GM21825 (cell line): ENCODE measurements around the gene KIF26B.
"Not testable (repeated sequence)": the region's sequence is repeated elsewhere in the genome, so short reads cannot be mapped to it uniquely, and the experiment has no call there.

ENCODE experiments used
- ATAC-seq: cut with Tn5 transposase; IDR thresholded peaks from one replicate; pipeline ENCODE4 v1.9.1; 2021; ENCODE audit warnings: mild to moderate bottlenecking, moderate library complexity; ENCODE audit not compliant: unreplicated experiment

The KIF26B gene

DNA sequence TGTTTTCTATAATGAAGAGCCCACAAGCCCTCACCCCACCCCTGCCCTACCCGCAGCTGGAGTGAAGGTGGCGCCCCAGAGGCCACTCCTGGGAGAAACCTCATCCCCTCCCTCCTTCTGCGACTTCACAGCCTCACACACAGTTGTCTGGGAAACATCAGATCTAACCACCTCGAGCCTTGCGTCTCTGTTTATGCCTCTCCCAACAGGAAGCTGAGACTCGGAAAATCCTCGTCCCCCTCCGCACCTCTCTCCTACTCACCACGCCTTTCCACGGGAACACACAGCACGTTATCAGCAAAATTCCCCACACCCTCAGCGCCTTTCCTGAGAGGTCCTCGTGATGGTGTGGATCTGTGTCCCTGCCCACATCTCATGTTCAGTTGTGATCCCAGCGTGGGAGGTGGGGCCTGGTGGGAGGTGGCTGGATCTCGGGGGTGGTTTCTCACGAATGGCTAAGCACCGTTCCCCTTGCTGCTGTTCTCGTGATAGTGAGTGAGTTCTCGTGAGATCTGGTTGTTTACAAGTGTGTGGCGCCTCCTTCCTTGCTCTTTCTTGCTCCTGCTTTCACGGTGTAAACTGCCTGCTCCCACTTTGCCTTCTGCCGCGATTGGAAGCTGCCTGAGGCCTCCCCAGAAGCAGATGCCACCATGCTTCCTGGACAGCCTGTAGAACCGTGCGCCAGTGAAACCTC, 190.6 kb downstream of the KIF26B start:
- no peak for ATAC-seq

GRCh38 chr1:245348626-245349025, 193.8 kb downstream of the KIF26B start:
- no peak for ATAC-seq

GRCh38 chr1:245353411-245353810, 198.6 kb downstream of the KIF26B start:
- no peak for ATAC-seq

DNA sequence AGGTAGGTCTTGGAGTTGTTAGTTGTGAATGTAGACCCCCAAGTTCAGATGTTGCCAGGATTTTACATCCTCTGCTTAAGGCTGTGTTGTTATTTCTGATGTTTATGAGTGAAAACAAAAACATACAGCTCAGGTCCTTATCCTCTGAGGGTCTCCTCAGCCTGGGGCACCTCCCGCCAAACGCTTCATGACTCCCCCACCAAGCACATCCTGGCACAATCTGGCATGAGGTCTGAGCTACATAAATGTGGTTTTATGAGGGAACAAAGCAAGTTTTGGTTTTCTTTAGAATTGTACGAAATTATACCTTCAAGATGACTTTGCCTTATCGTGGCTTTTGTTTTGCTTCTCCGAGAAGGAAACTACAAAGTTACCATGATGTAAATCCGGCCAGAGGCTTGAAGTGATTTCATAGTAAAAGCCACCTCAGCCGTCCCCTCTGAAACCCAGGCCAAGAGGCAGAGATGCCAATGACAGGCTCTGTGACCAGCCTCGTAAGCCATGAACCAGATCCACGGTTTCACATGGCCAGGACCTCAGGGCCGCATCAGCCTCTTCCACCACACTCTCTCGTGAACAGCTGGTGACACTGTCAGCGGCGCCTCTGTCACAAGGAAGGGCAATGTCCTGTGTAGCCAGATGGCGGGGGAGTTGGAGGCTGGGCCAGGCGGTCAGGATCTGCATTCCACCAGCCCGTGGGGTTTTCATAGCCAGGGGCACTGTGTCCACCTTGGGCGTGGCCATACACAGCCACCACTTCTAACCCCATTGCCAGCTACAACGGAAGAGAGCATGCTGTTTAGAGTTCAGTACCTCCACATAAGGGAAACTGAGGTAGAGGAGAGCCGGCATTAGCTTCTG, 199.4 kb downstream of the KIF26B start:
- no peak for ATAC-seq

- not testable (repeated sequence) for ATAC-seq
Observed at GRCh38 chr1:245355851-245356630, 201.3 kb downstream of the KIF26B start.

- ATAC-seq: no peak
Observed at GRCh38 chr1:245356891-245357585, 202.3 kb downstream of the KIF26B start.

DNA sequence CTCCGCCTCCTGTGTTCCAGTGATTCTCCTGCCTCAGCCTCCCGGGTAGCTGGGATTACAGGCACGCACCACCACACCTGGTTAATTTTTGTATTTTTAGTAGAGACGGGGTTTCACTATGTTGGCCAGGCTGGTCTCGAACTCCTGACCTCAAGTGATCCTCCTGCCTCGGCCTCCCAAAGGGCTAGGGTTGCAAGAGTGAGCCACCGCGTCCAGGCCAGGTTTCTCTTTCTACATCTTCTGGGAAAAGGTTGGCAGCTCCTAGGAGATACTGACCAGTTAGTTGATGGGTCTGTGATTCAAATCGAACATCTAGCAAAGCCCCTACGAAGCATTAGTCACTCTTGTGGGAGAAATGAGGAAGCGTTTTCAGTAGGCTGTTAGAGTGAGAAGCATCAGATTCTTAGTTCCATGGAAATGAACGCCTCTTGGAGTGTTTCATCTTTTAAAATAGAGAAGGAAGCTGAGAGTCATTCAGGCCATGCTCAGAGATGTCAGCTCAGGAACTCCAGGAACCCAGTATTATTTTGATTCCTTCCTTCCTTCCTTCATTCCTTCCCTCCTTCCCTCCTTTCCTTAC, 204.4 kb downstream of the KIF26B start:
- not testable (repeated sequence) for ATAC-seq

DNA sequence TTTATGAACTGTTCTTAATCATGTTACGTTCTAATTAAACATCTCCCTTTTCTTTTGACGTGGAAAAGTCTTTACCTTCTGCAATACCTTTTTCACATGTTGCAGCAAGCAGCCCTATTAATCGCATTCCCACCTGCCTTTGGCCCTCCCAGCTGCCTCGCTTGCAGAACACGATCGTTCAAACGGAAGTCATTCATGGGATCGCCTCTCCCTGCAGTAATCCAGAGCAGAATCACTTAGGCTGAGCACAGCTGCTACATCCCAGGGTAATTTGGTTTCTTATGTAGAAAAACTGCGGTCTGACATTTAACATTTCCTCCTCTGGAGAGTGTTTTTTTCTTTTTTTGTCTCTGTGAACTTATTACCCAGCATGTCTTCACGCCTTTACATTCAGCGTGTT, 206.3 kb downstream of the KIF26B start:
- ATAC-seq: no peak

DNA sequence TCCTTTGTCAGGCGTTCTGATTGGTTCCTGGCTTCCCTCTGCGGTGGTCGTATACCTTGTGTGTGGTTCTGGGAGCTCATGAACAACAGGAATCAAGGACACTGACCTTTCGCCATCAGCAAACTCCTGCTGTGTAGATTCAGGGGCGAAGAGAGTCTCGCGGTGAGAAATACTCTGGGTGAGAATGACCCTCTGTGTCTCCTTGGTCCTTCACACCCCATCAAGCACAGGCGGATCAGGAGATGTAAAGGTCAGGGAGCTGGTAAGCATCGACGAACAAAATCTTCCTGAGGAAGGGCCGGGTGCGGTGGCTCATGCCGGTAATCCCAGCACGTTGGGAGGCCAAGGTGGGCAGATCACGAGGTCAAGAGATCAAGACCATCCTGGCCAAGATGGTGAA, 207.2 kb downstream of the KIF26B start:
- no peak for ATAC-seq

DNA sequence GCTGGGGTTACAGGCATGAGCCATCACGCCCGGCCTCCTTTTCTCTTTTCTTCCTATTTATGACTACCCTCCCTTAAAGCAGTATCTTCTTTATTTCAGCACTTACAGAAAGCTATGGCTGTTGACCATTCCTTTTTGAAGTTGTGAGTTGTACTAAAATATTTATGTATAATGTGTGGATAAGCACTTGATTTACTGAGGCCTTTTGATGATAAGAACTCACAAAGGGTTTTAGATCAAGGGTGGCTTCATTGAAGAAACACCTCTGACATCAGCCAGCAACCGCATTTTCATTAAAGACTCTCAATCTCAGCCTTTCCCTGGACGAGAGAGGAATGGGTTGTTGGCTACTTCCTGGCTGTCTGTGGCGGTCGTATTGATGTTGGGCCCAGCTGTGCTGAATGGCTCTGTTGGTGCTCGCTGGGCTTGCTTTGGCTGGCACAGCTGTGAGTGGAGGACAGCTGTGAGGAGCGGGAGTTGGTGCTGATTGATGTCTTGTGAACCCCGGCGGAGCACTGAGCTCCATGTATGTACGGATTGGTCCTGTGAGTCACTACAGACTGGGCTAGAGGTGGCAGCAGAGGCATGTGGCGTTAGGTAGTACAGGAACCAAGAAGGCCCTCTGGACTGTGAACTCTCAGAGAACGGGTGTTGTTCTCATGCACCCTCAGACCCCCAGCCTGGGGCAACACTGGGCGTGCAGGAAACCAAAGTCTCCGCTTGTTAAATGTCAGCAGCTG, 208.8 kb downstream of the KIF26B start:
- ATAC-seq: no peak

GRCh38 chr1:245365095-245366020, 210.6 kb downstream of the KIF26B start:
- ATAC-seq: no peak

DNA sequence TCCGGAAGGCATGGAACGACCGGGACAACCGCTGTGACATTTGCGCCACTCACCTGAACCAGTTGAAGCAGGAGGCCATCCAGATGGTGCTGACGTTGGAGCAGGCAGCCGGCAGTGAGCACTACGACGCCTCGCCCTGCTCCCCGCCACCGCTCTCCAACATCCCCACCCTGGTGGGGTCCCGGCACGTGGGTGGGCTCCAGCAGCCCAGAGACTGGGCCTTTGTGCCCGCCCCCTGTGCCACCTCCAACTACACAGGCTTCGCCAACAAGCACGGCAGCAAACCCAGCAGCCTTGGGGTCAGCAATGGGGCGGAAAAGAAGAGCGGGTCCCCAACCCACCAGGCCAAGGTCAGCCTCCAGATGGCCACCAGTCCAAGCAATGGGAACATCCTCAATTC, 212.1 kb downstream of the KIF26B start:
- ATAC-seq: no peak

DNA sequence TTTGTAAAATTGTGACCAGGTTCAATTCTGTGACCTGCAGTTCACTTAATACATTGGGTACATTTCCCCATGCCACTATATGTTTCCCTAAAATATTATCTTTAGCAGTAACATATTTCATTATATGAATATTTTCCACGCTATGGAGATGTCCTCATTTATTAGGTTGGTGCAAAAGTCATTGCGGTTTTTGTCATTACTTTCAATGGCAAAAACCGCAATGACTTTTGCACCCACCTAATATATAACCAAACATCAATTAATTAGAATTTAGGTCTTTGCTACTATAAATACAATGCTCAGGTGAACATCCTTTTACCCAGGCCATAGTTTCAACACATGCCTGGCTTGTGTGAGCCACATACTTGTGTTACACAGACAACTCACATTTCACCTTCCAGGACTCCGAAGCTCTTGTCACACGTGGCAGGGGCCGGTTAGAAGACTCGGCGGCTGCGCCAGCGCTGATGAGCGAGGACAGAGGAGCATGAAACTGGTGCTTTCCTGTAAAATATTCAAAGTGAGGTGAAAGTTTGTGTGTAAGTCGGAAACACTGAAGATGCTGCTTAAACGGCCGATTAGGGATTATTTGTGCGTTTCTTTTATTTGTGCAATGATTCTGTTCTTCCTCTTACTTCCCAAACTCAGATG, 215.5 kb downstream of the KIF26B start:
- no peak for ATAC-seq

DNA sequence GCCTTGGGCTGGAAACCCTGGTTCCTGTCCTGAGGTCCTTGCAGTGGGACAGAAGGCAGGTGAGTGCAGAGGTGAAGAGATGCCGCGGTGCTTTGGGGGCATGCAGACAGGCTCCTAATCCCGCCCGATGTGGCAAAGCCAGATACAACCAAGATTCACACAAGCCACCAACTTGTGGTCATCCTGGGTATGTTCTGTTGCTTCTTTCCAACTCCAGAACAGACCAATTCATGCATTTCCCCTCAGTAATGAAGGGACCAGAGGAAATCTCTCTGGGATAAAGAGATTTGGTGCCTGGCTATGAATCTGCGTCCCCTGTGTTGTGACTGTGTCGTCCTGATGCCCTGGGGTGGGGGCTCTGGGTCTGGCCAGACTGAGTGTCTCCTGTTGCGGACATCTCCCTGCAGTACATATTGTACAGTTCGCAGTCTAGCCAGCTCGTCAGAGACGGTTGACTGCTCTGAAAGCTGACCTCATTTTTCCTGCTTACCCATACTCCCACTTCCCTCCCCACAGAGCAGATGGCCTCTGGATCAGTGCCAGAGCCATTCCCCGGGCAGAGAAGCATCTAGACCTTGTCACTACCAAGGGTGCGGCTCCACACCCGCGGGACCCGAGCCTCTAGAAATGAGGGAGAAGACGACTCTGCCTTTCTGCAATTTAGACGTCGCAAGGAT, 216.3 kb downstream of the KIF26B start:
- ATAC-seq: no peak

DNA sequence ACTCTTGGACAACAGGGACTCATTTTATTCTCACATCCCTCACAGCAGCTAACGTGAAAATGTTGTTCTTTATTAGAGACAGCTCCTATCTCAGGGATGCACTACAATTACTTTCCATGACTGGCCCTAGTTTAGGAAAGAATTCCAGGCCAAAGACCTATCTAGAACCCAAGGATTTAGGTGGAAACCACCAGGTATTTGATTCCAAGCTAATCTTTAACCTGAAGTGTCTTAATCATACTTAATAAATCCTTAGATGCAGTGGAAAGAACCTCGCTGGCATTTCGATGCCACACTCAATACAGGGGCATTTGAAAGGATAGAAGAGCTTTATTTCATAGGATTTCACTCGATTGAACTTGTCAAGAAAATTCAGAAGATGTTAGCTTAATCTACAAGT, 218.3 kb downstream of the KIF26B start:
- no peak for ATAC-seq

- ATAC-seq: no peak
Observed at GRCh38 chr1:245375789-245376460, 221.1 kb downstream of the KIF26B start.

DNA sequence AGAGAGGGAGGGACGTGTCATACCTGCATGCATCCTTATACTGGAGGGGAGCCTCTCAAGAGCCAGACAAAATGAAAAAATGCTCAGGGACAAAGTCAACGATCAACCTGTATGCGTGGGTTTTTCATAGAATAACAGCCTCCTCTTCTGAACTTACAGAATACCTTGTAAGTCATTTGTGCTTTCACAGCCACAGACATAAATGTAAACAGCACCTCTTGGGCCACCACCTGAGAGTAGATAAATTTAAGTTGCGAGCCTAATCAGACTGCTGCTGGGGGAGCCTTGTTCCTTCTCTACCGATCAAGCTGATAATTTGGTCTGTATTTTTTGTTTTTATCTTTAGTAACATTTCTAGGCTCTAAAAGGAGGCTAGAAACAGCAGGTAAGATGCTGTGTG, 223.1 kb downstream of the KIF26B start:
- no peak for ATAC-seq
